ENCODE results near the gene TRIP12.

DNA sequence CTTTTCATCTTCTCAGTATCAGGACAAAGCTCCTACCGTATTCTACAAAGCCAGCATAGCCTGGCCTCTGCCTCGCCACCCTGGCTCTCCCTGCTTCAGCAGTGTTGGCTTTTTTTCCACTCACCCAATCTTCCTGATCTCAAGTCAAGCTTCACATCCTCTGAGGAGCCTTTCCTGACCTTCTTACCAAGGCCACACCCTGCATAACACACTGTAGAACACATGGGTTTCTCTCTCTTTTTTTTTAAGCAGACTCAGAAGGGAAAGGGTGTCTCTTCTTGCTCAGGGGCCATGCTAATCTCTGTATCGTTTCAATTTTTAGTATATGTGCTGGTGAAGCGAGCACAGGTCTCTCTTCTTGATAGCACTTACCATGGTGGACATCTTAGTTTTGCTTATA lies 15.7 kb upstream of the TRIP12 start:
- TF ChIP-seq POLR2A (IDR thresholded peaks at IDR 0.05; ENCODE audit: low read length), result no peak
- TF ChIP-seq GATA1 (IDR thresholded peaks at IDR 0.05; ENCODE audit: low read depth, low read length), result no peak
